Astrocyte of the spinal cord (primary cell): Measurements from ENCODE around the gene PIAS1.

Source experiments
- DNase-seq: peaks from one replicate; pipeline ENCODE4 v3.0.0; 2011; ENCODE audit warnings: low read depth, low spot score
- H3K4me3 ChIP-seq: 2 replicates; pipeline ENCODE4 v1.5.1; 2011; ENCODE audit warnings: low read depth, mild to moderate bottlenecking, low read length, moderate library complexity
- CTCF ChIP-seq: IDR thresholded peaks from 2 replicates; pipeline ENCODE4 v1.5.1; 2012; ENCODE audit warnings: low read depth, mild to moderate bottlenecking, low read length, inconsistent platforms
- in situ Hi-C: cut with HindIII; loops from 2 replicates; pipeline ENCODE4 v1.10.0; 2017; ENCODE audit warnings: low sequenced_read_pairs

The PIAS1 gene

DNA sequence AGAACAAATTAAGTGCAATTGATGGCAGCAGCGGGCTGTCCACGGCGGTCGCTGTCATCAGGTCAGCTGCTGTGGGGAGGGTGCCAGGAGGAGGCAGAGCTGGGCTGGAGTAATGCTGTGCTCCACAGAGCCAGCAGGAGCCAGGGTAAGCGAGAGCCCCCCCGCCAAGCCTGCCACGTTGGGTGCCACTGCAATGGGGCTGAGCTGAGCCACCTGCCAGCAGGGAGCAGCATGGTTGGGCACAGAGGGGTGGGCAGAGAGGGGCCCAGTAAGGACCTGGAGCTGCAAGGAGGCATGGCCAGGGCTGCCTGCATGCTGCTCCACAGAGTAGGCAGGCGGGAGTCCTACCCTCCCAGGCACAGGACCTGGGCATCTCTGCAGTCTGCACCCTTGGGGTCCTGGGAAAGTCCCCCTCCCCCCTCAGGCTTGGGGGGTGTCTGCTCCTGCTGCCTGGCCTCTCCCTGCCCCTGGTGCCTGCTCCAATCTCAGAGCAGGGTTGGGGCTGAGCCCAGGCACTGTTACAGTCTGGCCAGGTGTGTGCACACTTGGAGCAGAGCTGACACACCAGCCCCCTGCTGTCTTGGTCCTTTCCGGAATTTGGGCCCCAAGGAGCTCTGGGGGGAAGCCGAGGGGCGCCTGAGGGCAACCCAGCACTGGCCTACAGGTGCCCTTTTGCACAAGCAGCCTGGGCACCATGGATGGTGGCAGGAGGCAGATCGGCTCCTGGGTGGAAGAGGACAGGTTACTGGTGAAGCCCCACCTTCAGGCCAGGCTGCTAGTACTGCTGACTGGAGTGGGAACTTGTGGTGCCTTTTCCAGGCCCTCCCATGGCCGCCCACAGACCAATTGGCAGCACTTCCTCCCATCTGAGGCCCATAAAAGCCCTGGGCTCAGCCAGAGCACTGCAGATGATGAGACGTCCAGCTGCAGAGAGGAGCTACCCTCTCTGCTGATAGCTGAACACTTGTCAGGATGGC lies 8.5 kb upstream of the PIAS1 start:
- no peak overlapping the region for H3K4me3 ChIP-seq
- no peak for TF ChIP-seq CTCF
- no peak for DNase-seq
- in situ Hi-C loops: no loop called here

DNA sequence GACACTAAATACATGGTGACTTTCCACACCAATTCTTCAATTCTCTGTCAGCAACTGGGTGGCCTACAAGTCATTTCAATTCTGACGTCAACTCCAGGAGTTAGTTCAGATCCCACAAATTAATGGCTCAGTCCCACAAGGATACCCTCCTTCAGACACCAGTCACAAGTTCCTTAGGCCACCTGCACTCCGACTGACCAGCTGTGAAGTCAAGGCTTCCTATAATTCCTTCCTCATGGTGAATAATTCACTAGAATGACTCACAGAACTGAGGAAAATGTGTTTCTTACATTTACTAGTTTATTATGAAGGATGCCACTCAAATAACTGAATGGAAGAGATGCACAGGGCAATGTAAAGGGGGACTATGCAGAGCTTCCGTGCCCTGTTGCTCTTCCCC lies 6.3 kb upstream of the PIAS1 start:
- in situ Hi-C loops: no loop called here
- DNase-seq: no peak
- no peak overlapping the region for H3K4me3 ChIP-seq
- TF ChIP-seq CTCF: no peak

GRCh38 chr15:68051109-68051508 lies 3.0 kb upstream of the PIAS1 start:
- no peak for DNase-seq
- H3K4me3 ChIP-seq: no peak overlapping the region
- in situ Hi-C loops: no loop called here
- no peak for TF ChIP-seq CTCF

- in situ Hi-C loops: no loop called here
- TF ChIP-seq CTCF: no peak
These were observed 2.2 kb upstream of the PIAS1 start for GRCh38 chr15:68051907-68052306.

DNA sequence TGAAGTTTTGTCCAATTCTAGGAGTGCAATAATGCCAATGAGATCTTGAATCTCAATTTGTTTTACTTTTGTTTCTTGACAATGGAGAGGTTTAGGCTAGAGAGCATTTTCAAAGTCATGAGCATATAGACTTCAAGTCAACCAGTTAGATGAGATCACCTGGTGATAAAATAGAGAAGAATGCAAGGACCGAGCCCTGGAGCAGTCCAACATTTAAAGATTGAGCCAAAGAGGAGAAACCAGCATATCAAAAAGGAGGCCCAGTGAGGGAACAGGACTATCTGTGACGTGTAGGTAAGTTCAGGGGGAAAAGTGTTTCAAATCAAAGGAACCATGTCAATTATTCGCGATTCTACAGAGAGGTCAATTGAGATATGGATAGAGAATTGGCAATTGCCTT lies 1.7 kb upstream of the PIAS1 start:
- no peak for TF ChIP-seq CTCF
- H3K4me3 ChIP-seq: no peak overlapping the region
- in situ Hi-C loops: no loop called here
- no peak for DNase-seq

More at GRCh38 chr15:68051907-68052306, 2.2 kb upstream of the PIAS1 start:
- no peak for DNase-seq
- H3K4me3 ChIP-seq: no peak overlapping the region

GRCh38 chr15:68053001-68053400 lies 1.1 kb upstream of the PIAS1 start:
- no peak for TF ChIP-seq CTCF
- no peak for DNase-seq
- no peak overlapping the region for H3K4me3 ChIP-seq
- in situ Hi-C loops: no loop called here
